ENCODE measurements around the gene OCEL1. TPM values are rescaled to one million over a fixed set of nuclear protein-coding genes. Genes with fewer than 3 reads are reported as not detected.

OCEL1 gene
- total and polyA plus RNA-seq, 2 of the 13 experiments (the other 11 are each of a cell fraction or from before 2014, with no cell fraction given): 10.6 to 17.2 TPM

- TF ChIP-seq GTF3A (CRISPR knock-in tag; conservative IDR thresholded peaks at IDR 0.05) (0 out of 2 replicates have a peak, but pooled peaks have one; percentile 52), ZNF280D (CRISPR knock-in tag; IDR thresholded peaks at IDR 0.05) (0 out of 2 replicates have a peak, but pooled peaks have one; percentile 24), SP5 (CRISPR knock-in tag; IDR thresholded peaks at IDR 0.05; ENCODE audit: borderline replicate concordance, low read depth) (peak; percentile 37; the same call in 1 of the 2 replicates), BORCS8-MEF2B (CRISPR knock-in tag; IDR thresholded peaks at IDR 0.05) (0 out of 2 replicates have a peak, but pooled peaks have one; percentile 40), DMAP1 (CRISPR knock-in tag; IDR thresholded peaks at IDR 0.05) (peak; percentile 26; the same call in 1 of the 2 replicates), ZNF3 (CRISPR knock-in tag; IDR thresholded peaks at IDR 0.05) (no peak), AHR (CRISPR knock-in tag; IDR thresholded peaks at IDR 0.05) (no peak), KAT8 (CRISPR knock-in tag; IDR thresholded peaks at IDR 0.05) (peak; percentile 69; the same call in 1 of the 2 replicates), PATZ1 (CRISPR knock-in tag; IDR thresholded peaks at IDR 0.05) (peak; percentile 62), HNF1B (CRISPR knock-in tag; IDR thresholded peaks at IDR 0.05) (0 out of 2 replicates have a peak, but pooled peaks have one; percentile 32), HINFP (CRISPR knock-in tag; IDR thresholded peaks at IDR 0.05; ENCODE audit: low read depth) (0 out of 2 replicates have a peak, but pooled peaks have one; percentile 27), ZNF441 (CRISPR knock-in tag; IDR thresholded peaks at IDR 0.05; ENCODE audit: borderline replicate concordance) (0 out of 2 replicates have a peak, but pooled peaks have one; percentile 49), ZNF34 (CRISPR knock-in tag; IDR thresholded peaks at IDR 0.05; ENCODE audit: borderline replicate concordance) (peak; percentile 50; the same call in 1 of the 2 replicates)
These were observed 34.9 kb downstream of the OCEL1 start (continued) for GRCh38 chr19:17260842-17261325.

Data from HepG2 (cell line).